ENCODE data around the gene NRSN2.
"Not testable (repeated sequence)": the region's sequence is repeated elsewhere in the genome, so short reads cannot be mapped to it uniquely, and the experiment has no call there.

The NRSN2 gene

GRCh38 chr20:354298-354977 lies 7.5 kb downstream of the NRSN2 start:
- DNase-seq (ENCODE audit: low read depth), result peak; percentile 74

- not testable (repeated sequence) for DNase-seq (ENCODE audit: low read depth)
Observed at GRCh38 chr20:356154-356553, 9.2 kb downstream of the NRSN2 start.

GRCh38 chr20:356745-357144 lies 9.8 kb downstream of the NRSN2 start:
- no peak for DNase-seq (ENCODE audit: low read depth)

GRCh38 chr20:358891-359555 lies 12.1 kb downstream of the NRSN2 start:
- no peak for DNase-seq (ENCODE audit: low read depth)

- DNase-seq (ENCODE audit: low read depth), result no peak
Observed at GRCh38 chr20:361561-361960, 14.7 kb downstream of the NRSN2 start.

- no peak for DNase-seq (ENCODE audit: low read depth)
Observed at GRCh38 chr20:362271-363254, 15.7 kb downstream of the NRSN2 start.

- no peak for DNase-seq (ENCODE audit: low read depth)
Observed at GRCh38 chr20:363319-364078, 16.6 kb downstream of the NRSN2 start.

GRCh38 chr20:364905-365794 lies 18.2 kb downstream of the NRSN2 start:
- DNase-seq (ENCODE audit: low read depth), result no peak

- no peak for DNase-seq (ENCODE audit: low read depth)
Observed at GRCh38 chr20:366041-366718, 19.3 kb downstream of the NRSN2 start.

- DNase-seq (ENCODE audit: low read depth), result no peak
Observed at GRCh38 chr20:366719-367485, 20.0 kb downstream of the NRSN2 start.

GRCh38 chr20:367486-367887 lies 20.6 kb downstream of the NRSN2 start:
- DNase-seq (ENCODE audit: low read depth), result no peak

GRCh38 chr20:368915-369314 lies 22.0 kb downstream of the NRSN2 start:
- no peak for DNase-seq (ENCODE audit: low read depth)

- no peak for DNase-seq (ENCODE audit: low read depth)
Observed at GRCh38 chr20:370151-370600, 23.3 kb downstream of the NRSN2 start.

- DNase-seq (ENCODE audit: low read depth), result no peak
Observed at GRCh38 chr20:370977-371754, 24.3 kb downstream of the NRSN2 start.

GRCh38 chr20:371755-372542 lies 25.0 kb downstream of the NRSN2 start:
- no peak for DNase-seq (ENCODE audit: low read depth)

- not testable (repeated sequence) for DNase-seq (ENCODE audit: low read depth)
Observed at GRCh38 chr20:372543-373082, 25.7 kb downstream of the NRSN2 start.

- DNase-seq (ENCODE audit: low read depth), result no peak
Observed at GRCh38 chr20:373171-373890, 26.4 kb downstream of the NRSN2 start.

Data from stimulated activated CD4-positive, alpha-beta T cell treated with anti-CD3 and anti-CD28 coated beads, Interleukin-2, amount 100 ng/mL, for 4 hours (primary cell).